ENCODE results near the gene HIVEP3. TPM values are rescaled to one million over a fixed set of nuclear protein-coding genes. Genes with fewer than 3 reads are reported as not detected.
"Not testable (repeated sequence)": the region's sequence is repeated elsewhere in the genome, so short reads cannot be mapped to it uniquely, and the experiment has no call there.

The HIVEP3 gene
- total and polyA plus RNA-seq, 5 donors: 6.3 to 7.9 (median 7.2) TPM

- H3K4me1 ChIP-seq (ENCODE audit: control insufficient read depth, insufficient read depth, low read length); ATAC-seq; intact Hi-C loops (cut with DNase I); H3K27me3 ChIP-seq (ENCODE audit: control insufficient read depth, insufficient read depth); H3K9me3 ChIP-seq (ENCODE audit: control insufficient read depth, low read length); H3K27ac ChIP-seq (ENCODE audit: low read length); DNase-seq; H3K4me3 ChIP-seq (ENCODE audit: low read length): not testable (repeated sequence)
- WGBS: 90% methylated on average over 10 of the region's 10 CpGs
Measured at GRCh38 chr1:41945946-41946345, 27.2 kb upstream of the HIVEP3 start.

- no peak overlapping the region for H3K4me3 ChIP-seq (ENCODE audit: low read length)
- no peaks in the 10 kb centered on the region for H3K9me3 ChIP-seq (ENCODE audit: control insufficient read depth, low read length)
- no peak for DNase-seq
- H3K27ac ChIP-seq (ENCODE audit: low read length): no peak overlapping the region
- no peaks in the 10 kb centered on the region for H3K4me1 ChIP-seq (ENCODE audit: control insufficient read depth, insufficient read depth, low read length)
- no peaks in the 10 kb centered on the region for H3K27me3 ChIP-seq (ENCODE audit: control insufficient read depth, insufficient read depth)
- no peak for ATAC-seq
- WGBS: 90% methylated on average over 1 of the region's 1 CpG
- intact Hi-C loops (cut with DNase I): no loop called here
Measured at GRCh38 chr1:41943717-41944116, 25.0 kb upstream of the HIVEP3 start.

- no peak overlapping the region for H3K4me3 ChIP-seq (ENCODE audit: low read length)
- H3K27me3 ChIP-seq (ENCODE audit: control insufficient read depth, insufficient read depth): no peaks in the 10 kb centered on the region
- no peaks in the 10 kb centered on the region for H3K4me1 ChIP-seq (ENCODE audit: control insufficient read depth, insufficient read depth, low read length)
- DNase-seq (no peak), ATAC-seq (no peak)
- no peaks in the 10 kb centered on the region for H3K9me3 ChIP-seq (ENCODE audit: control insufficient read depth, low read length)
- no peak overlapping the region for H3K27ac ChIP-seq (ENCODE audit: low read length)
- intact Hi-C loops (cut with DNase I): no loop called here
Measured at GRCh38 chr1:41942278-41942677, 23.6 kb upstream of the HIVEP3 start.

GRCh38 chr1:41941381-41941780, 22.7 kb upstream of the HIVEP3 start:
- no peaks in the 10 kb centered on the region for H3K9me3 ChIP-seq (ENCODE audit: control insufficient read depth, low read length)
- WGBS: 76% methylated on average over 1 of the region's 1 CpG
- ATAC-seq: no peak
- H3K27ac ChIP-seq (ENCODE audit: low read length): no peak overlapping the region
- DNase-seq: no peak
- intact Hi-C loops (cut with DNase I): no loop called here
- no peaks in the 10 kb centered on the region for H3K27me3 ChIP-seq (ENCODE audit: control insufficient read depth, insufficient read depth)
- no peak overlapping the region for H3K4me3 ChIP-seq (ENCODE audit: low read length)
- no peaks in the 10 kb centered on the region for H3K4me1 ChIP-seq (ENCODE audit: control insufficient read depth, insufficient read depth, low read length)

DNA sequence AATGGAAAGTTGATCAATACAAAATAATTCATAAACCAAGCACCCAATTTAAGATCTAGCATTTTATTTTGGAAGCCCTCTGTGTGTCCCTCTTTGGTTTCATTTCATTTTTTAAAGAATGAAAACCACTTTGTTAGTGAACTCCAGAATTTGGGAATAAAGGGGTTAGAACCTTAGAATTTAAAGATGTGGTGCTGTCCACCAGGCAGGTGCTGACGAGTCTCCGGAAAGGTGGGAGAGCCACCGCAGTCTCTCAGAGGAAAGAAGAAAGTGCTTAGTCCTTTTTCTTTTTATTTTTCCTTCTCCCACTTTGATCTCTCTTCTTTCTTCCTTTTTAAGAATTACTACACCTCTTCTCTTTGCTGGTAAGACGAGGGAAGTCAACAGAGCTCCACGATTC, 20.5 kb upstream of the HIVEP3 start:
- no peak for DNase-seq
- ATAC-seq: no peak
- Histone ChIP-seq H3K4me3 (ENCODE audit: low read length) (no peak overlapping the region), H3K27ac (ENCODE audit: low read length) (no peak overlapping the region), H3K4me1 (ENCODE audit: control insufficient read depth, insufficient read depth, low read length) (no peaks in the 10 kb centered on the region), H3K27me3 (ENCODE audit: control insufficient read depth, insufficient read depth) (no peaks in the 10 kb centered on the region), H3K9me3 (ENCODE audit: control insufficient read depth, low read length) (no peaks in the 10 kb centered on the region)
- WGBS: 64% methylated on average over 5 of the region's 5 CpGs
- intact Hi-C loops (cut with DNase I): no loop called here

GRCh38 chr1:41936107-41936506, 17.4 kb upstream of the HIVEP3 start:
- intact Hi-C loops (cut with DNase I): no loop called here
- Histone ChIP-seq H3K4me3 (ENCODE audit: low read length) (no peak overlapping the region), H3K27me3 (ENCODE audit: control insufficient read depth, insufficient read depth) (no peaks in the 10 kb centered on the region), H3K9me3 (ENCODE audit: control insufficient read depth, low read length) (no peaks in the 10 kb centered on the region), H3K4me1 (ENCODE audit: control insufficient read depth, insufficient read depth, low read length) (no peaks in the 10 kb centered on the region), H3K27ac (ENCODE audit: low read length) (no peak overlapping the region)
- no peak for DNase-seq
- no peak for ATAC-seq
- 80% methylated on average over 2 of the region's 2 CpGs for WGBS

DNA sequence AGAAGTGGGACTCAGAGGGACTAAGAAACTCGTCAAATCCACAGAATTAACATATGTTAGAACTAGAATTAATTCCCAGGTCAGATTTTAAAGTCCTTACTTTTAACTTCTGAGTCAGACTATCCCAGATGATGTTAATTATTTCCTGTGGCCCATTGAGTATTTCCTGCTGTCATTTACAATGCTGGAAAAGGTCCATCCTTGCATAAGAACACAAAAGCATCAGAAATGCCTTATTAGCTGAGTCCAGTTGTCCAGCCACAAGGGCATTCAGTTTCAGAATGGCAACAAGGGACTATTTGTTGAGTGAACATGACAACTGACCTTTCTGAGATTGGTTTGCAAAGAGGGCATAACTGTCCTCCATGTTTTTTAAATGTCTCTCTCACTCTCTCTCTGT, 16.5 kb upstream of the HIVEP3 start:
- ATAC-seq: no peak
- Histone ChIP-seq H3K27ac (ENCODE audit: low read length) (no peak overlapping the region), H3K4me1 (ENCODE audit: control insufficient read depth, insufficient read depth, low read length) (no peaks in the 10 kb centered on the region), H3K4me3 (ENCODE audit: low read length) (no peak overlapping the region), H3K27me3 (ENCODE audit: control insufficient read depth, insufficient read depth) (no peaks in the 10 kb centered on the region), H3K9me3 (ENCODE audit: control insufficient read depth, low read length) (no peaks in the 10 kb centered on the region)
- intact Hi-C loops (cut with DNase I): no loop called here
- DNase-seq: no peak
- 70% methylated on average over 1 of the region's 1 CpG for WGBS

DNA sequence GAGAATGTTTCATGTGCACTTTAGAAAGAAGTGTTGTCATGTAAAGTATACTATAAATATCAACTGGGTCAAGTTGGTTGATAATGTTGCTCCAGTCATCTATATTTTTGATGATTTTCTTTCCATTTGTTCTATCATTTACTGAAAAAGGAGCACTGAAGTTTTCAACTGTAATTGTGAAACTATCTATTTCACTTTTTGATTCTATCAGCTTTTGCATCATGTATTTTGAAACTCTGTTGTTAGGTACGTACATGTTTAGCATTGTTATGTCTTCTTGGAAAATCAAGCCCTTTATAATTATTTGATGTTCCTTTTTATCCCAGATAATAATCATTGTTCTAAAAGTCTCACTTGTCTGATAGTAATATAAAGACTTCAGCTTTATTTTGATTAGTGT, 14.4 kb upstream of the HIVEP3 start:
- intact Hi-C loops (cut with DNase I): no loop called here
- DNase-seq (no peak), ATAC-seq (no peak)
- no peaks in the 10 kb centered on the region for H3K9me3 ChIP-seq (ENCODE audit: control insufficient read depth, low read length)
- WGBS: 96% methylated on average over 1 of the region's 1 CpG
- no peak overlapping the region for H3K4me3 ChIP-seq (ENCODE audit: low read length)
- no peak overlapping the region for H3K27ac ChIP-seq (ENCODE audit: low read length)
- H3K27me3 ChIP-seq (ENCODE audit: control insufficient read depth, insufficient read depth): no peaks in the 10 kb centered on the region
- no peaks in the 10 kb centered on the region for H3K4me1 ChIP-seq (ENCODE audit: control insufficient read depth, insufficient read depth, low read length)

- Histone ChIP-seq H3K27me3 (ENCODE audit: control insufficient read depth, insufficient read depth) (no peaks in the 10 kb centered on the region), H3K9me3 (ENCODE audit: control insufficient read depth, low read length) (no peaks in the 10 kb centered on the region), H3K27ac (ENCODE audit: low read length) (no peak overlapping the region), H3K4me1 (ENCODE audit: control insufficient read depth, insufficient read depth, low read length) (no peaks in the 10 kb centered on the region), H3K4me3 (ENCODE audit: low read length) (no peak overlapping the region)
- intact Hi-C loops (cut with DNase I): no loop called here
- DNase-seq (no peak), ATAC-seq (no peak)
- WGBS: 76% methylated on average over 3 of the region's 3 CpGs
Measured at GRCh38 chr1:41931578-41931977, 12.9 kb upstream of the HIVEP3 start.

DNA sequence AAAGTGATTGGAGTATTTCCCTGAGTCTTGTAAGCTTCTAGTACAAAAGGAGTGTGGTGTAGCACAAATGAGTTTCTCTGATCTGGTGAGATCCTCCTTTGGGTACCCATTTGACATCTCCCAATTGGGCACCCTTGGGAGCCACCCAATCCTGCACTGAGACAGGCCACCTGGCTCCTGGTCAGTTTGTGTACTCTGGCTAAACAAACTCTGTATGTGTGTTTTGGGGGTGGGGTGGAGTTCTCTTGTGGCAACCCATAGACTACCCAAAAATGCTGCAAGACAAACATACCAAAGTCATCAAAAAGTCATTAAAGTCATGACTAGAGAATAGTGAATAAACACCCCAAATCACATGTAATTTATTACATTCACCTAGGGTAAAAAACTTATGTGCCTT, 8.4 kb upstream of the HIVEP3 start:
- ATAC-seq (no peak), DNase-seq (no peak)
- H3K4me3 ChIP-seq (ENCODE audit: low read length): no peak overlapping the region
- H3K27me3 ChIP-seq (ENCODE audit: control insufficient read depth, insufficient read depth): no peaks in the 10 kb centered on the region
- H3K9me3 ChIP-seq (ENCODE audit: control insufficient read depth, low read length): no peaks in the 10 kb centered on the region
- H3K27ac ChIP-seq (ENCODE audit: low read length): no peak overlapping the region
- H3K4me1 ChIP-seq (ENCODE audit: control insufficient read depth, insufficient read depth, low read length): no peaks in the 10 kb centered on the region
- intact Hi-C loops (cut with DNase I): loop anchor here in 1 of 4 donors (10.0 kb wide), 1 partner anchor 108 kb away; no protein-coding TSS in a partner anchor

GRCh38 chr1:41925712-41926111, 7.0 kb upstream of the HIVEP3 start:
- Histone ChIP-seq H3K27ac (ENCODE audit: low read length) (no peak overlapping the region), H3K4me3 (ENCODE audit: low read length) (no peak overlapping the region), H3K9me3 (ENCODE audit: control insufficient read depth, low read length) (no peaks in the 10 kb centered on the region), H3K4me1 (ENCODE audit: control insufficient read depth, insufficient read depth, low read length) (no peaks in the 10 kb centered on the region), H3K27me3 (ENCODE audit: control insufficient read depth, insufficient read depth) (no peaks in the 10 kb centered on the region)
- WGBS: 40% methylated on average over 1 of the region's 1 CpG
- intact Hi-C loops (cut with DNase I): loop anchor here in 1 of 4 donors (10.0 kb wide), 1 partner anchor 109 kb away; no protein-coding TSS in a partner anchor
- DNase-seq (no peak), ATAC-seq (no peak)

DNA sequence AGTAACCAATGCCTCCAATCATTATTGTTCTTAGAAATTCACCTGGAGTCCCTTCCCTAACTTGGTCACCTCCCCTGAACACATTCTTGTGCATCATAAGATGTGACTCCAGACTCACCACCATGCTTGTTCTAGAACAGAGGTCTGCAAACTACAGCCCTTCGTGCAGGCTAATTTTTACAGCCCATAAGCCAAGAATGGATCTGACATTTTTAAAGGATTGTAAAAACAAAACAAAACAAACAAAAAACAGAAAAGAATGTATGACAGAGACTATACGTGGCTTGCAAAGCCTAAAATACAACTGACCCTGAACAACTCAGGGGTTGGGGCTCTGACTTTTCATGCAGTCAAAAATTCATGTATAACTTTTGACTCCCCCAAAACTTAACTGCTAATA, 6.2 kb upstream of the HIVEP3 start:
- no peak overlapping the region for H3K4me3 ChIP-seq (ENCODE audit: low read length)
- WGBS: 70% methylated on average over 2 of the region's 2 CpGs

More for the DNA sequence above, 6.2 kb upstream of the HIVEP3 start:
- Histone ChIP-seq H3K4me1 (ENCODE audit: control insufficient read depth, insufficient read depth, low read length) (no peaks in the 10 kb centered on the region), H3K27me3 (ENCODE audit: control insufficient read depth, insufficient read depth) (no peaks in the 10 kb centered on the region), H3K9me3 (ENCODE audit: control insufficient read depth, low read length) (no peaks in the 10 kb centered on the region), H3K27ac (ENCODE audit: low read length) (no peak overlapping the region)
- intact Hi-C loops (cut with DNase I): loop anchor here in 1 of 4 donors (10.0 kb wide), 1 partner anchor 110 kb away; no protein-coding TSS in a partner anchor
- ATAC-seq: no peak
- DNase-seq: no peak

Measured in right cardiac atrium (tissue), 5 donors.